NCI-H2107 (cell line): ENCODE data around the gene IL24.
"Not testable (repeated sequence)": the region's sequence is repeated elsewhere in the genome, so short reads cannot be mapped to it uniquely, and the experiment has no call there.

Experiments used
- DNase-seq: peaks from one replicate; lab custom pipeline; 2025; lab: John Stamatoyannopoulos, UW

The IL24 gene

GRCh38 chr1:206897175-206897574, at the start of gene IL24:
Gene IL24 (plus strand): TSS chr1:206897443. CDS start chr1:206897833, 390 bp downstream.
- DNase-seq, result no peak

DNA sequence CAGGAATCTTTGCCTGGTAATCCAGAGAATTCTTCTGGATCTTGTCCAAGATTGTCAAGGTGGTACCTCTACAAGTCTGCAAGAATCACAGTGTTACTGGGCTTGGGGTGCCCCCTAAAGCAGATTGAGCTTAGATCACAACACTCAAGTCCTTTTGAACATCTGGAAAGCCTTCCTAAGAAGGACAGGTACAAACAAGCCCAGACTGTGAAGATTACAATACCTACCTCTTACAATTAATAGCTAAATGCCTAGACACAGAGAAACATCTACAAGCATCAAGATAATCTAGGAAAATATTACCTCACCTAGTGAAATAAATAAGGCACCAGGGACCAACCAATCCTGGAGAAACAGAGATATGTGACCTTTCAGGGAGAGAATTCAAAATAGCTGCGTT, 49.3 kb upstream of the IL24 start:
- no peak for DNase-seq

DNA sequence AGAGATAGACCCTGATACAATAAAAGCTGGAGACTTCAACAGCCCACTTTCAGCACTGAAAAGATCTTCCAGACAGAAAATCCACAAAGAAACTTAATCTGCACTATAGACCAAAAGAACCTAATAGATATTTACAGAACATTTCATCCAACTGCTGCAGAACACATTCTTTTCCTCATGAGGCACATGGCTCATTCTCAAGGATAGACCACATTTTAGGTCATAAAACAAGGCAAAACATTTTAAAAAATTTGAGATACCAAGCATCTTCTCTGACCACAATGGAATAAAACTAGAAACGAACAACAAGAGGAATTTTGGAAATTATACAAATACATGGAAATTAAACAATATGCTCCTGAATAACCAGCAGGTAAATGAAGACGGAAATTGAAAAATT, 46.8 kb upstream of the IL24 start:
- no peak for DNase-seq

GRCh38 chr1:206851341-206852010, 45.8 kb upstream of the IL24 start:
- DNase-seq, result no peak

DNA sequence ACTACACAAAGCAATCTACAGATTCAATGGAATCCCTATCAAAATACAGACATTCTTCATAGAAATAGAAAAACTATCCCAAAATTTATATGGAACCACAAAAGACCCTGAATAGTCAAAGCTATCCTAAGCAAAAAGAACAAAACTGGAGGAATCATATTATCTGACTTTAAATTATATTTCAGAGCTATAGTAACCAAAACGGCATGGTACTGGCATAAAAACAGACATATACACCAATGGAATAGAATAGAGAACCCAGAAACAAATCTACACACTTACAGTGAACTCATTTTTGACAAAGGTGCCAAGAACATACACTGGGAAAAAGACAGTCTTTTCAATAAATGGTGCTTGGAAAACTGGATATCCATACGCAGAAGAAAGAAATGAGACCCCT, 44.6 kb upstream of the IL24 start:
- not testable (repeated sequence) for DNase-seq

- not testable (repeated sequence) for DNase-seq
Measured at GRCh38 chr1:206853696-206854095, 43.5 kb upstream of the IL24 start.

DNA sequence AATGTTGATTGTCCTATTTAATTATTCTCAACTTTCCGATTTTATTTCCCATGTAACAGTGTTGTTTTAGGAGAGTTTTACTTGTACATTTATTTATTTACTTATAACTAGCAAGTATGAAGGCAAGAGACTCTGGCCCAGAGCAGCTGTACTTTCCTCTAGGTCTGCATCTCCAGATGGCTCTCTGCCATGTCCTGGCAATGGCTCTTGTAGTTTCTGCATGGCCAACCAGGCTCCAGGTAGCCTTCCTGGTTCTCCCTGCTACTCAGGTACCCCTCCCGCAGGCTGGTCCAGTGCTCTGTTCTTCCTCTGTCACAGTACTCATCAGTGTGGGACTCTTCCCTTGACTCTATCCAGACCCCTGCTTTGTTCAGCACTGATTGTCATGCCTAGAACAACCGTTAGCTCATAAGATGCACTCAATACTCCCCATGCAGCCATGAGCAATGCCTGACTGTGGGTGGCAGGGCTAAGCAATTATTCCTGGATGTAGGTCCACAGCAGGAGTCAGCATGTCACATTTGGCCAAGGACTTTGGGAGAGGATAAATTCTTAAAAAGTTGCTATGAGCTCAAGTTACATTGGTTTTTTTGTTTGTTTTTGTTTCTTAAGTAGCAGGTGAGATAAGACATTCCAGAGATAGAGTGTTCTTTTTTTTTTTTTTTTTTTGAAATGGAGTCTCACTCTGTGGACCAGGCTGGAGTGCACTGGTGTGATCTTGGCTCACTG, 42.7 kb upstream of the IL24 start:
- no peak for DNase-seq

DNA sequence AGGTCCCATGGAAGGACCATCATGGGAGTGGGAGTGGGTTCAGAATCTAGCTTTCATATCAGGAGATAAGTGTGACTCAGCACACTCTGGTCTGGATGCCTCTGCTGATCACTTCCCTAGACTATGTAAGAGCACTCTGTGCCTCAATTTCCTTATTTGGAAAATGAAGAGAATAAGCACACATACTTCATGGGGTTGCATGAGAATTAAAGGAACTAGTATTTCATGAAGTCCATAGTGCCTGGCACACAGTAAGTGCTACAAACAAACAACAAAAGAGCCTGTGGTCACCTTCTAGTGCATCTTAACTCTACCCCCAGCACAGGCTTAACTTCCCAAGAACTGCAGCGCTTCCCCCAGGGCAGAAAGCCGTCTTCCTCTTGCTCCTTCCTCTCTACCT, 41.4 kb upstream of the IL24 start:
- DNase-seq, result no peak

GRCh38 chr1:206856674-206857464, 40.4 kb upstream of the IL24 start:
- DNase-seq, result no peak

- no peak for DNase-seq
Measured at GRCh38 chr1:206859082-206859521, 38.1 kb upstream of the IL24 start.

DNA sequence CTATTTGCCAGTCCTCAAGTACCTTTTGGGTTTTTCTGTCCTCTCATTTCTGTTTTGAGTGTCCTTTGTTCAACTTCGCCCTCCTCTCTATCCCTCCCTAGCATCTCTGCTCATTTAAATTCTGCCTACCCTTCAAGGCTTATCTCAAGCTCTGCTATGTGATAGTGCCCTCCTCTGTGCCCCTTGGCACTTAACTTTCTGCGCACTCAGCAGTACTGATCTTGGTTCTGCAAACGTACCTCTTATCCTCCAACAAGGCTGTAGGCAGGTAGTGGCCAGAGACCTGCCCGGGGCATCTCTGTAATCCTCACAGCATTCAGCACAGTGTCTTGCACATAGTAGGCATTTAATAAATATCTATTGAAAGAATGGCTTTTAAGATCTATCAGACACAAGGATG, 37.1 kb upstream of the IL24 start:
- DNase-seq, result no peak

- no peak for DNase-seq
Measured at GRCh38 chr1:206863266-206863665, 34.0 kb upstream of the IL24 start.

DNA sequence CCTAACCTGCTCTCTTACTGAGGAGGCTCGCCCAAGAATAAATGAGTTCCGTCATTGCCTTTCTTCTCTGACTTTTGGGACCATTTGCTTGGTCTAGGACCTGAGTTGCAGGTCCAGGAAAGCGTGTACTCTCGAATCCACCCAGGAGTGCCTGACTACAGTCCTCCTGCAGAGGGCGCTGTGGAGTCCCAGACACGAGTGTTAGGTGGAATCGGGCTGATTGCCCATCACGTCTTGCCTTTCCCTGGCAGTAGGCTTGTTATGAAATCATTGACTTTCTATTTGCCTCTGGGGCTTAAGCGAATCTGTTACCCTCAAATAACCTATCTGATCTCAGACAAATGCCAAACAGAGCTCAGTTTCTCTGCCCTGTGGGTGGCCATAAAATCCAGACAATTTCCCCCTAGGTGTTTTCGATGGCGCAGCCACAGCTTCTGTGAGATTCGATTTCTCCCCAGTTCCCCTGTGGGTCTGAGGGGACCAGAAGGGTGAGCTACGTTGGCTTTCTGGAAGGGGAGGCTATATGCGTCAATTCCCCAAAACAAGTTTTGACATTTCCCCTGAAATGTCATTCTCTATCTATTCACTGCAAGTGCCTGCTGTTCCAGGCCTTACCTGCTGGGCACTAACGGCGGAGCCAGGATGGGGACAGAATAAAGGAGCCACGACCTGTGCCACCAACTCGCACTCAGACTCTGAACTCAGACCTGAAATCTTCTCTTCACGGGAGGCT, 32.1 kb upstream of the IL24 start, which contains the start of gene IL20:
IL20 (plus strand) TSS at position 685 of the 733 bp plus-strand sequence. CDS start 230 bp downstream, outside the sequence.
- DNase-seq, result peak; percentile 59

- no peak for DNase-seq
Measured at GRCh38 chr1:206866062-206866461, 31.2 kb upstream of the IL24 start.

DNA sequence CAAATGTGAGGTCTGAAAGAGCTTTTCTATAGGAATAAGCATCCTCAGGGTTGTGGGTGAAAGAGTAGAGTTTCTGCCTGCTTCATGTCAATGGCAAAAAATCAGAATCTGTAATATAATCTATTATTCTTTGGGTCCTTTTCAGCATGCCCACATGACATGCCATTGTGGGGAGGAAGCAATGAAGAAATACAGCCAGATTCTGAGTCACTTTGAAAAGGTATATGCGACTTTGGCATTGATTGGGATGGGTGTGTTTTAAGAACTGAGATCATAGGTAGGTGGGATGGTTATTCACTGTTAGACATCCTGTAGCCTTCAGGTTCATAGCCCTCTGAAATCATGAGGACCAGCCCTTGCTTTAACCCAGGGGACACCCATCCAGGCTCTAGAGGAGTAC, 30.0 kb upstream of the IL24 start:
- no peak for DNase-seq

DNA sequence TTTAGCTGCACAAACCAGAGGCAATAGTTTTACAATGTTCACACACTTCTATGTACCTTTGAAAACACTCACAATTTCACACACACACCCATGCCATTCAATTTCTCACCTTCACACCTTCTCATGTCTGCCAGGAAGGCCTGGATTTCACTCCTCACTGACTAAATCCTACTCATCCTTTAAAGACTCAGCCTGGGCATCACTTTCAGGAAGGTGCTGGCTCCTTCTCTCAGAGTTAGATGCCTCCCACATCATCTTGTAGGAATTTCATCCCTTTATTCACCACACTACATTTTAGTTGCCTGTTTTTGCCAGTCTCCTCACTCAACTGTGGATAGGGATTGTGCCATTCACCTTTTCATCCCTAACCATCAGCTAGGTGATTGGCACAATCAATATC, 29.5 kb upstream of the IL24 start:
- DNase-seq, result no peak

- no peak for DNase-seq
Measured at GRCh38 chr1:206868264-206868663, 29.0 kb upstream of the IL24 start.

DNA sequence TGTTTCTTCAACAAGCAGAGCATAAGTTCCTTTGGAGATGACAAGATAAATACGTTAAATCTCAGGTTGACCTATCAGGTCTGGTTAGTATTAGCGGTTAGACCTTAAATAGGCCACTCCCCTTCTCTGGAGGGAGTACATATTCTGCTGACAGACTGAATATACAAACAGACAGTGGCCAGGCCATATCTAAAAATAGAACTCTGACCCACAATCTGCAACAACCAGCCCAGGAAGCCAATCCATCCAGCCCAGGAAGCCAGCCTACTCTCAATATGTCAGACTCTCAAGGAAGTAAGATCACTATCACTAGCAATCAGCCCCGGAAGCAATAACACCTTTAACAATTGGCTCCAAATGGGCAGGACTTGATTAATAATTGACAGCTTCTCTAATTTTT, 25.1 kb upstream of the IL24 start:
- no peak for DNase-seq

DNA sequence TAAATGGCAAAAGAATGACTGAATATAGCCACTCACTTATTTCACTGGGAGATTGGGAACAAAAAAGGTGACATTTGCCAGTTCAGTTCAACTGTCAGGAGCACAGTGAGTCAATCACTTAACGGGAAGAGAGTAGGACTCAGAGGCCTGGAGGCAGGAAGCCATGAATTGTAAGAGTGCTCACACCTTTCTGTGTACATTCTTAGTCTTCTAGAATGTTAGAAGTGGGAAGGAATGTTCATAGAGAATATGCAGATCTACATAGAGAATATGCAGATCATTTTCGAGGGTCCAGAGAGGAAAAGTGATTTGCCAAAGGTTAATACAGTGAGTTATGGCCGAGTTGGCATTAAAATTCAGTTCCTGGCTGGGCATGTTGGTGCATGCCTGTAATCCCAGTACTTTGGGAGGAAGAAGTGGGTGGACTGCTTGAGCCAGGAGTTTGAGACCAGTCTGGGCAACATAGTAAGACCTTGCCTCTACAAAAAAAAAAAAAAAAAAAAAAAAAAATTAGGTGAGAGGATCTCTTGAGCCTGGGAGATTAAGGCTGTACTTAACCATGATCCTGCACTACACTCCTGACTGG, 23.5 kb upstream of the IL24 start:
- DNase-seq, result no peak

GRCh38 chr1:206875752-206876377, 21.4 kb upstream of the IL24 start:
- no peak for DNase-seq

DNA sequence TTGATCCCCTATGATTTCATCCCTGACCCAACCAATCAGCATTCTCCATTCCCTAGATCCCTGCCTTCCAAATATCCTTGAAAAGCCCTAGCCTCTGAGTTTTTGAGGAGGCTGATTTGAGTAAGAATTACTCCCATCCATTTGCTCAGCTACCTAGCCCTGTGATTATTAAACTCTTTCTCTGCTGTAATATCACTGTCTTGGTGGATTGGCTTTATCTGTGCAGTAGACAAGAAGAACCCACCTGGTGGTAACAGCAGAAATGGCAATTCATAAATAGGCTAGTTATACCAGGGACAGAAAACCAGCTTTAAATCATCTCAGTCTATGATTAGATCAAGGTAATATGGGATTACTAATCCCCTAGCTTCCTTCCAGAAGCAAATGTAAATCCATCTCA, 18.8 kb upstream of the IL24 start:
- DNase-seq, result no peak
